ENCODE data around the gene UBN2.
A peak's percentile ranks its signal among the peaks of the same experiment; 100 is the strongest.

The UBN2 gene

GRCh38 chr7:139230023-139230422, 1.0 kb upstream of the UBN2 start:
- Histone ChIP-seq H3K36me3 (ENCODE audit: low read length) (no peaks in the 10 kb centered on the region), H3K9me3 (ENCODE audit: insufficient read depth, low read length) (no peaks in the 10 kb centered on the region), H3K9me2 (replicated peaks; ENCODE audit: insufficient read depth, low read length) (no peaks in the 10 kb centered on the region), H3K4me3 (ENCODE audit: insufficient read depth, low read length, poor library complexity, severe bottlenecking) (no peak overlapping the region), H4K20me1 (ENCODE audit: low read depth, low read length) (no peaks in the 10 kb centered on the region), H3K27ac (ENCODE audit: low read depth, low read length) (no peak overlapping the region), H2AFZ (ENCODE audit: low read depth, low read length, severe bottlenecking) (peak overlapping the region; percentile 98), H3K27me3 (ENCODE audit: low read length) (no peaks in the 10 kb centered on the region), H3K4me2 (ENCODE audit: low read depth, low read length, poor library complexity, severe bottlenecking) (peak overlapping the region; percentile 85), H3K9ac (ENCODE audit: low read length) (no peak overlapping the region), H3K79me2 (ENCODE audit: insufficient read depth, low read length) (0 out of 2 replicates have a peak, but pooled peaks cover 3% of the 10 kb centered on the region), H3F3A (ENCODE audit: insufficient read depth) (0 out of 2 replicates have a peak, but pooled peaks cover 4% of the 10 kb centered on the region)
- TF ChIP-seq CTCF (IDR thresholded peaks at IDR 0.05; ENCODE audit: insufficient read depth, low read length, poor library complexity, severe bottlenecking) (no peak), EZH2phosphoT487 (conservative IDR thresholded peaks at IDR 0.05; ENCODE audit: low read length) (no peak)

GRCh38 chr7:139230484-139230773, 608 bp upstream of the UBN2 start:
- Histone ChIP-seq H3K27ac (ENCODE audit: low read depth, low read length) (no peak overlapping the region), H3K27me3 (ENCODE audit: low read length) (no peaks in the 10 kb centered on the region)

GRCh38 chr7:139231513-139232376, 708 bp downstream of the UBN2 start:
- H2AFZ ChIP-seq (ENCODE audit: low read depth, low read length, severe bottlenecking): peak overlapping the region; percentile 98
- H3K4me3 ChIP-seq (ENCODE audit: insufficient read depth, low read length, poor library complexity, severe bottlenecking): peak overlapping the region; percentile 95
- no peak overlapping the region for H3K27ac ChIP-seq (ENCODE audit: low read depth, low read length)
- H3K36me3 ChIP-seq (ENCODE audit: low read length): no peaks in the 10 kb centered on the region
- no peaks in the 10 kb centered on the region for H3K9me2 ChIP-seq (replicated peaks; ENCODE audit: insufficient read depth, low read length)
- TF ChIP-seq CTCF (IDR thresholded peaks at IDR 0.05; ENCODE audit: insufficient read depth, low read length, poor library complexity, severe bottlenecking) (no peak), EZH2phosphoT487 (conservative IDR thresholded peaks at IDR 0.05; ENCODE audit: low read length) (no peak)
- peak overlapping the region; percentile 85 for H3K4me2 ChIP-seq (ENCODE audit: low read depth, low read length, poor library complexity, severe bottlenecking)
- no peaks in the 10 kb centered on the region for H4K20me1 ChIP-seq (ENCODE audit: low read depth, low read length)
- H3K79me2 ChIP-seq (ENCODE audit: insufficient read depth, low read length): 0 out of 2 replicates have a peak, but pooled peaks cover 3% of the 10 kb centered on the region
- 0 out of 2 replicates have a peak, but pooled peaks cover 4% of the 10 kb centered on the region for H3F3A ChIP-seq (ENCODE audit: insufficient read depth)
- no peaks in the 10 kb centered on the region for H3K9me3 ChIP-seq (ENCODE audit: insufficient read depth, low read length)
- H3K27me3 ChIP-seq (ENCODE audit: low read length): no peaks in the 10 kb centered on the region
- peak overlapping the region; percentile 74 for H3K9ac ChIP-seq (ENCODE audit: low read length)

More at GRCh38 chr7:139230484-139230773, 608 bp upstream of the UBN2 start:
- H3K9ac ChIP-seq (ENCODE audit: low read length): peak overlapping the region; percentile 74
- H3K36me3 ChIP-seq (ENCODE audit: low read length): no peaks in the 10 kb centered on the region
- no peak for TF ChIP-seq EZH2phosphoT487 (conservative IDR thresholded peaks at IDR 0.05; ENCODE audit: low read length)
- no peak for TF ChIP-seq CTCF (IDR thresholded peaks at IDR 0.05; ENCODE audit: insufficient read depth, low read length, poor library complexity, severe bottlenecking)
- 0 out of 2 replicates have a peak, but pooled peaks cover 3% of the 10 kb centered on the region for H3K79me2 ChIP-seq (ENCODE audit: insufficient read depth, low read length)
- no peaks in the 10 kb centered on the region for H3K9me3 ChIP-seq (ENCODE audit: insufficient read depth, low read length)
- H2AFZ ChIP-seq (ENCODE audit: low read depth, low read length, severe bottlenecking): peak overlapping the region; percentile 98
- no peaks in the 10 kb centered on the region for H3K9me2 ChIP-seq (replicated peaks; ENCODE audit: insufficient read depth, low read length)
- H3K4me3 ChIP-seq (ENCODE audit: insufficient read depth, low read length, poor library complexity, severe bottlenecking): peak overlapping the region; percentile 95
- H3F3A ChIP-seq (ENCODE audit: insufficient read depth): 0 out of 2 replicates have a peak, but pooled peaks cover 4% of the 10 kb centered on the region
- H3K4me2 ChIP-seq (ENCODE audit: low read depth, low read length, poor library complexity, severe bottlenecking): peak overlapping the region; percentile 85
- H4K20me1 ChIP-seq (ENCODE audit: low read depth, low read length): no peaks in the 10 kb centered on the region

All from SU-DHL-6 (cell line).